Measurements from ENCODE around the gene ZFPL1.

DNA sequence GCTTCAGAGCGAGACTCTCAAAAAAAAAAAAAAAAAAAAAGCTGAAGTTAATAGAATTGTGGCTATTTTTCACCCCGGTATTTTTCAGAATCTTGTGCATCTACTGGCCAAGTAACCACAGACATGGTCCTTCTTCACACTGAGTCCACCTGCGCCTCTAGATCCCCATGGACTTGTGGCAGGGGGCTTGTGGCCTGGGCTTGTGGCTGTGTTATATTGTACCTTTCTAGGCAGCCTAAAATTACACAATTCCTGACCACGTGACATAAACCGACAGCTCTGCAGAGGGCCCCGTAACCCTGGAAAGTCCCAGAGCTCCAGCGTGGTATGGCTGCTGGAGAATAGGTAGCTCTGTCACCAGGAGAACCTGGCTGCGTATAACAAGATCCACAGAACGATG is 14.8 kb upstream of the ZFPL1 start:
- TF ChIP-seq, protein P1, sequence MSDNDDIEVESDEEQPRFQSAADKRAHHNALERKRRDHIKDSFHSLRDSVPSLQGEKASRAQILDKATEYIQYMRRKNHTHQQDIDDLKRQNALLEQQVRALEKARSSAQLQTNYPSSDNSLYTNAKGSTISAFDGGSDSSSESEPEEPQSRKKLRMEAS (IDR thresholded peaks at IDR 0.05), result no peak
- TF ChIP-seq REST (IDR thresholded peaks at IDR 0.05; ENCODE audit: low read depth) (no peak), CEBPB (IDR thresholded peaks at IDR 0.05) (no peak), RAD21 (IDR thresholded peaks at IDR 0.05; ENCODE audit: low read depth) (no peak), EP300 (IDR thresholded peaks at IDR 0.05; ENCODE audit: borderline replicate concordance) (no peak), TAF1 (IDR thresholded peaks at IDR 0.05; ENCODE audit: low read depth) (no peak), FOXM1 (IDR thresholded peaks at IDR 0.05; ENCODE audit: borderline replicate concordance, low read depth) (no peak), EGR1 (IDR thresholded peaks at IDR 0.05) (no peak), YY1 (IDR thresholded peaks at IDR 0.05; ENCODE audit: low read depth) (no peak), NFIC (IDR thresholded peaks at IDR 0.05) (no peak)
- TF ChIP-seq, protein P2, sequence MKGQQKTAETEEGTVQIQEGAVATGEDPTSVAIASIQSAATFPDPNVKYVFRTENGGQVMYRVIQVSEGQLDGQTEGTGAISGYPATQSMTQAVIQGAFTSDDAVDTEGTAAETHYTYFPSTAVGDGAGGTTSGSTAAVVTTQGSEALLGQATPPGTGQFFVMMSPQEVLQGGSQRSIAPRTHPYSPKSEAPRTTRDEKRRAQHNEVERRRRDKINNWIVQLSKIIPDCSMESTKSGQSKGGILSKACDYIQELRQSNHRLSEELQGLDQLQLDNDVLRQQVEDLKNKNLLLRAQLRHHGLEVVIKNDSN (IDR thresholded peaks at IDR 0.05), result no peak
